GM12873 (cell line): ENCODE measurements around the gene COL6A2.

Experiments
- TF ChIP-seq, protein P1 (sequence below): IDR thresholded peaks from 2 replicates; pipeline ENCODE4 v1.5.1; 2012; ENCODE audit warnings: low read depth, mild to moderate bottlenecking, moderate library complexity, low read length, control low read depth; ENCODE audit not compliant: insufficient read depth; ENCODE audit errors: missing control alignments

The COL6A2 gene

GRCh38 chr21:46063227-46063626 lies 34.7 kb upstream of the COL6A2 start:
- TF ChIP-seq, protein P1, sequence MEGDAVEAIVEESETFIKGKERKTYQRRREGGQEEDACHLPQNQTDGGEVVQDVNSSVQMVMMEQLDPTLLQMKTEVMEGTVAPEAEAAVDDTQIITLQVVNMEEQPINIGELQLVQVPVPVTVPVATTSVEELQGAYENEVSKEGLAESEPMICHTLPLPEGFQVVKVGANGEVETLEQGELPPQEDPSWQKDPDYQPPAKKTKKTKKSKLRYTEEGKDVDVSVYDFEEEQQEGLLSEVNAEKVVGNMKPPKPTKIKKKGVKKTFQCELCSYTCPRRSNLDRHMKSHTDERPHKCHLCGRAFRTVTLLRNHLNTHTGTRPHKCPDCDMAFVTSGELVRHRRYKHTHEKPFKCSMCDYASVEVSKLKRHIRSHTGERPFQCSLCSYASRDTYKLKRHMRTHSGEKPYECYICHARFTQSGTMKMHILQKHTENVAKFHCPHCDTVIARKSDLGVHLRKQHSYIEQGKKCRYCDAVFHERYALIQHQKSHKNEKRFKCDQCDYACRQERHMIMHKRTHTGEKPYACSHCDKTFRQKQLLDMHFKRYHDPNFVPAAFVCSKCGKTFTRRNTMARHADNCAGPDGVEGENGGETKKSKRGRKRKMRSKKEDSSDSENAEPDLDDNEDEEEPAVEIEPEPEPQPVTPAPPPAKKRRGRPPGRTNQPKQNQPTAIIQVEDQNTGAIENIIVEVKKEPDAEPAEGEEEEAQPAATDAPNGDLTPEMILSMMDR: no peak

DNA sequence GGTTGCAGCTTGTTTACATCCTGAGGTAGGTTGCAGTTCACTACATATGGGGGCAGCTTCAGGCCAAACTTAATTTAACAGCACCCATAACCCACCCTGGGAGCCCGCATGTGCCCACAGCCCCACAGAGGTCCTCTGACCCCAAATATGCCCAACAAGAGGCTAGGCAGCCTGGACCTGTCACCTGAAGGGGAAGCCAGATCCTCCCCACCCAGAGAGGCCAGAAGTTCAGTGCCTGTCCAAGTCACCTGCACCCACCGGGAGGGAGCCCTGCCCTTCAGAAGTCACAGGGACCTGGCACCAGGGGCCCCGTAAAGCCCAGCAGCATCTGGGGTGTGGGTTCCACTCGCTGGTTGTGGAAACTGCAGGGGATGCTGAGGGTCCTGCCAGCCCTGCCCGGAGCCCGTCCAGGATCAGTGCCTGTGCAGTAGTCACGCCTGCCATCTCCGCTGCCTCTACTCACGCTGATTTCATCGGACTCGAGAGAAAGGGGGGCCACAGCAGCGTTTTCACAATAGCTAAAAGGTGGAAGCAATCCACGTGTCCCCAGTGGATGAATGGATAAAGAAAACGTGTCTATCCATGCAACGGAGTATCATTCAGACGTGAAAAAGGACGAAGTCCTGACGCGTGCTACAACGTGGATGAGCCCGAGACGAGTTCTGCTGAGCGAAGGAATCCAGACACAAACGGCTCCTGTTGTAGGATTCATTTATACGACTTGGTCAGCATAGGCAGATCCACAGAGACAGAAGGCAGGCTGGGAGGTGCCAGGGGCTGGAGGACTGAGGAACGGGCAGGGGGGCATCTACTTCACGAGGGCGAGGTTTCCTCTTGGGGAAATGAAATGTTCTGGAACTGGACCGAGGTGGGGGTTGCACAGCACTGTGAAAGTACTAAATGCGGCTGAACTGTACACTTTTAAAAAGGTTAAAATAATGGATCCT lies 33.9 kb upstream of the COL6A2 start:
- TF ChIP-seq, protein P1: no peak

DNA sequence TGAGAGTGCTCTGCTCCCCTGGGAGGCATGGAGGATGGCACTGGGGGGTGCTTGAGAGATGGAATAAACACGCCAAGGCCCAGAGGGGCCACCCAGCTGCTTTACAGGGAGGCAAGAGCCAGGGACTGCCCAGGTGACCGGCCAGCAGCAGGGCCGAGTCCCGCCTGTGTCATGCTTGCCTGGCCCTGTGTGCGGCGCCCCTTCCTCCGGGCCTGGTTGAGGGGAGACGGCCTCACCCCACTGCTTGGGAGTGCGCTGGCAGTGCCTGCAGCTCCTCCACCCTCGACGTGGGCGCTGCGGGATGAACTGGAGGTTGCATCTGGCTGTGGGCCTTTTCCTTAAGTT lies 33.1 kb upstream of the COL6A2 start:
- TF ChIP-seq, protein P1: no peak

GRCh38 chr21:46065215-46065913 lies 32.5 kb upstream of the COL6A2 start:
- TF ChIP-seq, protein P1: no peak

- TF ChIP-seq, protein P1: no peak
Observed at GRCh38 chr21:46065914-46066551, 31.9 kb upstream of the COL6A2 start.

DNA sequence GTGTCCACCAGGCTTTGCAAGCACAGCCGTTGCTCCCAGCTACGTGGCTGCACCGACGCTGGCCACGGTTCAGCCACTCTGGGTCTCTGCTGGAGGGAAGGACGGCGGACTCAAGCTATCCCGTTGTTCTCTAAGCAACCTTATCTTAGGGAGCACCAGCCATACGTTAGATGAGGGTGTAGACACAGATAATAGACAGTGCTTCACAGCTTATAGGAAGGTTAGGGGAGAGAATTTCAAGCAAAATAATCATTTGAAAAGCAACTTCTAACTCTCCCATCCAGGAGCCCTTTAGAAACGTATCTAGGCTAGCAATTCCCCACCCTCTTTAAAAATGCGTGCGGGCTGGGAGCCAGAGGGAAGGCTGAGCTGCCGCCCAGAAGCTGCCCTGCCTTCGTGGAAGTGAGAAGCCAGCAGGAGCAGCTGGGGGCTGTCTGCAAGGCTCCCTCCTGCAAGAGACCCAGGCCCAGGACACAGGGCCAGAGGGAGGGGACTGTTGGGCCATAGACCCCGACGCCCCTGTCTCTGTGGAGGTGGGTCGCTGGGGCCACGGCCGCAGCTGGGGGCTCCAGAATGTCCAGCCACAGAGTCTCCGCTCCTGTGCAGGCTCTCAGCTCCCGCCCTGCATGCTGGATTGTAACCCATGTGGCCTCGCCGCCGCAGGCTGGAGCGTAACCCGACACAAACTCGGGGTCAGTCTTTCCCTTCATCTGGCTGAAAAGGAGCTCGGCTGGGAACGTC lies 31.2 kb upstream of the COL6A2 start:
- TF ChIP-seq, protein P1: no peak
